ENCODE measurements around the gene RBM19. TPM values are rescaled to one million over a fixed set of nuclear protein-coding genes. Genes with fewer than 3 reads are reported as not detected.

RBM19 gene, protein sequence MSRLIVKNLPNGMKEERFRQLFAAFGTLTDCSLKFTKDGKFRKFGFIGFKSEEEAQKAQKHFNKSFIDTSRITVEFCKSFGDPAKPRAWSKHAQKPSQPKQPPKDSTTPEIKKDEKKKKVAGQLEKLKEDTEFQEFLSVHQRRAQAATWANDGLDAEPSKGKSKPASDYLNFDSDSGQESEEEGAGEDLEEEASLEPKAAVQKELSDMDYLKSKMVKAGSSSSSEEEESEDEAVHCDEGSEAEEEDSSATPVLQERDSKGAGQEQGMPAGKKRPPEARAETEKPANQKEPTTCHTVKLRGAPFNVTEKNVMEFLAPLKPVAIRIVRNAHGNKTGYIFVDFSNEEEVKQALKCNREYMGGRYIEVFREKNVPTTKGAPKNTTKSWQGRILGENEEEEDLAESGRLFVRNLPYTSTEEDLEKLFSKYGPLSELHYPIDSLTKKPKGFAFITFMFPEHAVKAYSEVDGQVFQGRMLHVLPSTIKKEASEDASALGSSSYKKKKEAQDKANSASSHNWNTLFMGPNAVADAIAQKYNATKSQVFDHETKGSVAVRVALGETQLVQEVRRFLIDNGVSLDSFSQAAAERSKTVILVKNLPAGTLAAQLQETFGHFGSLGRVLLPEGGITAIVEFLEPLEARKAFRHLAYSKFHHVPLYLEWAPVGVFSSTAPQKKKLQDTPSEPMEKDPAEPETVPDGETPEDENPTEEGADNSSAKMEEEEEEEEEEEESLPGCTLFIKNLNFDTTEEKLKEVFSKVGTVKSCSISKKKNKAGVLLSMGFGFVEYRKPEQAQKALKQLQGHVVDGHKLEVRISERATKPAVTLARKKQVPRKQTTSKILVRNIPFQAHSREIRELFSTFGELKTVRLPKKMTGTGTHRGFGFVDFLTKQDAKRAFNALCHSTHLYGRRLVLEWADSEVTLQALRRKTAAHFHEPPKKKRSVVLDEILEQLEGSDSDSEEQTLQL
- total RNA-seq (10 to 100 TPM; 14.6 to 24.9 TPM), polyA plus RNA-seq (ENCODE audit: insufficient read length in 2 of 2) (10 to 100 TPM; 23.9 to 33.6 TPM)
- long read RNA-seq, donor 1, full-length matches to known transcripts = 2 of 2 reads
- long read RNA-seq, donor 1, partial matches to known transcripts = 0 of 2 reads
- long read RNA-seq, donor 1, other reads (novel, unspliced or antisense) = 0 of 2 reads
- long read RNA-seq, donor 2 = 0 reads
- long read RNA-seq, donor 3 = 0 reads
- long read RNA-seq, donor 4 = 0 reads

DNA sequence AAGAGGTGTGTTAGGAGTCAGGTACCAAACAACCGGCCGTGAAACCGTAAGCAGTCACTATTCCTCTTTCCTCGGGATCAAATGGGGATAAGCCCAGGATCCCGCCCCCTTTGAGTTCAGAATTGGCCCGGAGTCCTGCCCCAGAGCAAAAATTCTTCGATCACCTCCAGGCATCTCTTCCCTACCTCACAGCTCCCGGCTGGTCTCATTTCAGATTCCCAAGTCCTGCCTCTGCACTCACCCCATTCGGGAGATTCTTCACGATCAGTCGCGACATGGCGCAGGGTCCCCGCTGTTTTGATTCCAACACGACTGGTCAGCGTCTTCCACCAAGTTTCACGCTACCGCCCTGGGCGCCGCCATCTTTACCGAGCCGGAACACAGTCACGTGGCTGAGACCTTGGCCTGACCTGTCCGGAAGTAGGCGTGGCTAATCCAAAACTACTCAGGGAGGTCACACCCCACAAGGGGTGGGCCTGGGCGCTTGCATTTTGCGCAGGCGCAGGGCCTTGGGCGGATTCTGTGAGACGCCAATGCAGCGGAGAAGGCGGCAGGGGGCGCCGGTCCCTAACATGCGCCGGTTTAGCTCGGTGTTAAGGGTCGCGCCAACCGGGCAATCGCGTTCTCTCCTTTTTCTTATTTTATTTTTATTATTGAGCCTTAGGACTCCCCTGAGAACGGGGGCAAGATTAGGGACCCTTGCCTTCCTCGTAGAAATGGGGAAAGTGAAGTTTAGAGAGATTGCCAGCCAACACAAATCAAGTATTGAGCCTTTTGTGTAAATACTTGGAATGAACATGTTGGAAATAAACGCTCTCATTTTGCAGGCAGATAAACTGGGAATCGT lies at the start of gene RBM19:
RBM19 (minus strand) TSS at position 375 of the 847 bp plus-strand sequence; CDS start at position 277, 98 bp downstream.
- Histone ChIP-seq H3K27me3 (ENCODE audit: control insufficient read depth, insufficient read depth, low read length) (peaks cover 7% of the 10 kb centered on the region), H3K27ac (ENCODE audit: low read depth, low read length) (peak within 1 kb of the TSS; percentile 40), H3K4me1 (ENCODE audit: control insufficient read depth, insufficient read depth, low read length) (peaks cover 8% of the 10 kb centered on the region), H3K4me3 (ENCODE audit: low read depth, low read length) (peak within 1 kb of the TSS; percentile 82), H3K36me3 (ENCODE audit: control insufficient read depth, insufficient read depth, low read length) (peaks cover 10% of the 10 kb centered on the region), H3K9me3 (ENCODE audit: control insufficient read depth, insufficient read depth, low read length) (no peaks in the 10 kb centered on the region)
- WGBS (ENCODE audit: insufficient coverage) = under 1% methylated on average over 33 of the region's 46 CpGs
- peak; percentile 91 to 99 (median 98) for DNase-seq (ENCODE audit: low read depth in 4 of 6, low spot score in 6 of 6)

DNA sequence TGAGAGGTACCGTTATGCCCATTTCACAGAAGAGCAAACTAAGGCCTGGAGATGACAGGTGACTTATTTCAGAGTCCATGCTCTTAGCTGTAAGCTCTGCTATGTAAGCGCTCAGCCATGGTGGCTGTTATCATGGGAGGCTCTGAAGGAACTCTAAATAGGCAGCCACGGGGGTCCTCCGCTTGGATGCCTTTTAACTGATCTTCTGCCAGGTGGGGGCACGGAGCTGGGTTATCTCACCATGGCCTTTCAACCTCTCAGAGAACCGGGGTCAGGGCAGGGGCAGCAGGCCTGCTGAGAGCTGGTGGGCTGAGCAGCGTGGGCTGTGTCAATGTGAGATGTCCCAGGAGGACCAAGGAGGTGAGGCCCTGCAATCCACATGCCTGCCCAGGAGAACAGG lies 49.7 kb upstream of the RBM19 start:
- H3K27me3 ChIP-seq (ENCODE audit: control insufficient read depth, insufficient read depth, low read length) = no peaks in the 10 kb centered on the region
- H3K9me3 ChIP-seq (ENCODE audit: control insufficient read depth, insufficient read depth, low read length) = no peaks in the 10 kb centered on the region
- WGBS (ENCODE audit: insufficient coverage) = 55% methylated on average over 7 of the region's 7 CpGs
- no peak overlapping the region for H3K27ac ChIP-seq (ENCODE audit: low read depth, low read length)
- H3K4me3 ChIP-seq (ENCODE audit: low read depth, low read length) = no peak overlapping the region
- H3K36me3 ChIP-seq (ENCODE audit: control insufficient read depth, insufficient read depth, low read length) = no peaks in the 10 kb centered on the region
- H3K4me1 ChIP-seq (ENCODE audit: control insufficient read depth, insufficient read depth, low read length) = peaks cover 3% of the 10 kb centered on the region
- no peak for DNase-seq (ENCODE audit: low read depth in 4 of 6, low spot score in 6 of 6)

DNA sequence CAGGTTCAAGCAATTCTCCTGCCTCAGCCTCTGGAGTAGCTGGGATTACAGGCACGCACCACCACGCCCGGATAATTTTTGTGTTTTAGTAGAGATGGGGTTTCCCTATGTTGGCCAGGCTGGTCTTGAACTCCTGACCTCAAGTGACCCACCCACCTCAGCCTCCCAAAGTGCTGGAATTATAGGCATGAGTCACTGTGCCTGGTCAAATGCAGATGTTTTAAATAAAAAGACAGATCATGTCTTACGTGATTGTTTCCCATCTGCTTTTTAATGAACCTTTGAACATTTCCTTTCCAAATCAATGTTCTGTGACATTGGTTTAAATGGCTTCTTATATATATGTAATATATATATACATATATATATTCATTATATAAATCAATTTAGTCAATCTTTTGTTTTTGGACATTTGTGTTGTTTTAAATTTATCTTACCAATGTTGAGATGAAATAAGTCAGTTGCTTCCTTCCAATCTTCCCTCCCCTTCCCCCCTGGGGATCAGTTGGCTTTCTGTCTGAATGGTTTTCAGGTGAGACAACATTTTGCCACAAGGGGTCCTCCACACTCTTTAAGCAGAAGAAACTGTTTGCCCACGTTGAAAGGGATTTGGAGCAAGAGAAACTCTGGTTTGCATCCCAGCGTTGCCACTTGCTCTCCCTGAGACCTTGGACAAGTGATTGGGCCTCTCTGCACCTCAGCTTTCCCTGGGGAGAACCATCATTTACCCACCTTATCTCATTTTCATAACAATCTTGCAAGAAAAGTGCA lies 47.6 kb upstream of the RBM19 start:
- peaks cover 3% of the 10 kb centered on the region for H3K4me1 ChIP-seq (ENCODE audit: control insufficient read depth, insufficient read depth, low read length)
- H3K36me3 ChIP-seq (ENCODE audit: control insufficient read depth, insufficient read depth, low read length) = no peaks in the 10 kb centered on the region
- no peaks in the 10 kb centered on the region for H3K9me3 ChIP-seq (ENCODE audit: control insufficient read depth, insufficient read depth, low read length)
- peak in 5 of 6 donors; percentile 6 to 79 (median 22) for DNase-seq (ENCODE audit: low read depth in 4 of 6, low spot score in 6 of 6)
- H3K27ac ChIP-seq (ENCODE audit: low read depth, low read length) = no peak overlapping the region
- 3% methylated on average over 2 of the region's 6 CpGs for WGBS (ENCODE audit: insufficient coverage)
- no peaks in the 10 kb centered on the region for H3K27me3 ChIP-seq (ENCODE audit: control insufficient read depth, insufficient read depth, low read length)
- no peak overlapping the region for H3K4me3 ChIP-seq (ENCODE audit: low read depth, low read length)

- no peak overlapping the region for H3K4me3 ChIP-seq (ENCODE audit: low read depth, low read length)
- no CpG with 5 or more reads among the region's 3 CpGs for WGBS (ENCODE audit: insufficient coverage)
- H3K27ac ChIP-seq (ENCODE audit: low read depth, low read length) = no peak overlapping the region
- H3K9me3 ChIP-seq (ENCODE audit: control insufficient read depth, insufficient read depth, low read length) = no peaks in the 10 kb centered on the region
- H3K27me3 ChIP-seq (ENCODE audit: control insufficient read depth, insufficient read depth, low read length) = no peaks in the 10 kb centered on the region
- peaks cover 3% of the 10 kb centered on the region for H3K4me1 ChIP-seq (ENCODE audit: control insufficient read depth, insufficient read depth, low read length)
- H3K36me3 ChIP-seq (ENCODE audit: control insufficient read depth, insufficient read depth, low read length) = no peaks in the 10 kb centered on the region
- DNase-seq (ENCODE audit: low read depth in 4 of 6, low spot score in 6 of 6) = no peak
Measured at GRCh38 chr12:114012744-114013431, 46.8 kb upstream of the RBM19 start.

DNA sequence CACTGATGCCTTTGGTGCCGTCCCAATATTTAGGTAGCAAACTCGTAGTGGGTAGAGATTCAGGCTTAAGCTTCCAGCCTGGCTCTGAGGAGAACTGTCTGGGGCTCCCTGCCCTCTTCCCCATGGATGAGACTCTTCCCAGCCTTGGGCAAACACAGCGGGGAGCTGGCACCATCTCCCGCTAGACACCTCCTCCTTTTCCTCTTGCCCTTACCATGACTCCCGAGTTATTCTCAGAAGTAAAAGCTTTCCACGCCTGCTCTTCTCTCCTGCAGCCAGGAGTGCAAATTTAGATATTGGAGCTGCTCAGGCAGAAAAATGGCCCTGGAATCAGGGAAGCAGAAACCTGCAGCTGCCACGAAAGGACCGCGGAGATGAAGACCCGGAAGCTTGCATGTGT lies 45.6 kb upstream of the RBM19 start:
- WGBS (ENCODE audit: insufficient coverage) = 75% methylated on average over 7 of the region's 10 CpGs

GRCh38 chr12:114006482-114007425 lies 40.6 kb upstream of the RBM19 start:
- Histone ChIP-seq H3K36me3 (ENCODE audit: control insufficient read depth, insufficient read depth, low read length) (no peaks in the 10 kb centered on the region), H3K27me3 (ENCODE audit: control insufficient read depth, insufficient read depth, low read length) (peaks cover 10% of the 10 kb centered on the region), H3K9me3 (ENCODE audit: control insufficient read depth, insufficient read depth, low read length) (no peaks in the 10 kb centered on the region), H3K4me3 (ENCODE audit: low read depth, low read length) (no peak overlapping the region), H3K4me1 (ENCODE audit: control insufficient read depth, insufficient read depth, low read length) (no peaks in the 10 kb centered on the region), H3K27ac (ENCODE audit: low read depth, low read length) (no peak overlapping the region)
- WGBS (ENCODE audit: insufficient coverage) = 70% methylated on average over 10 of the region's 11 CpGs
- DNase-seq (ENCODE audit: low read depth in 4 of 6, low spot score in 6 of 6) = peak in 1 of 6 donors; percentile 4

More for the DNA sequence above, 45.6 kb upstream of the RBM19 start:
- Histone ChIP-seq H3K4me1 (ENCODE audit: control insufficient read depth, insufficient read depth, low read length) (peaks cover 3% of the 10 kb centered on the region), H3K9me3 (ENCODE audit: control insufficient read depth, insufficient read depth, low read length) (no peaks in the 10 kb centered on the region), H3K27me3 (ENCODE audit: control insufficient read depth, insufficient read depth, low read length) (no peaks in the 10 kb centered on the region), H3K36me3 (ENCODE audit: control insufficient read depth, insufficient read depth, low read length) (no peaks in the 10 kb centered on the region), H3K4me3 (ENCODE audit: low read depth, low read length) (no peak overlapping the region), H3K27ac (ENCODE audit: low read depth, low read length) (no peak overlapping the region)
- peak in 1 of 6 donors; percentile 35 for DNase-seq (ENCODE audit: low read depth in 4 of 6, low spot score in 6 of 6)

- Histone ChIP-seq H3K27ac (ENCODE audit: low read depth, low read length) (no peak overlapping the region), H3K27me3 (ENCODE audit: control insufficient read depth, insufficient read depth, low read length) (peaks cover 10% of the 10 kb centered on the region), H3K4me1 (ENCODE audit: control insufficient read depth, insufficient read depth, low read length) (no peaks in the 10 kb centered on the region), H3K4me3 (ENCODE audit: low read depth, low read length) (no peak overlapping the region), H3K36me3 (ENCODE audit: control insufficient read depth, insufficient read depth, low read length) (no peaks in the 10 kb centered on the region), H3K9me3 (ENCODE audit: control insufficient read depth, insufficient read depth, low read length) (no peaks in the 10 kb centered on the region)
- 90% methylated on average over 2 of the region's 3 CpGs for WGBS (ENCODE audit: insufficient coverage)
- DNase-seq (ENCODE audit: low read depth in 4 of 6, low spot score in 6 of 6) = no peak
Measured at GRCh38 chr12:114004402-114004801, 38.3 kb upstream of the RBM19 start.

Measured in spinal cord (tissue), 10 donors.